ENCODE results near the gene INS.

Gene INS

DNA sequence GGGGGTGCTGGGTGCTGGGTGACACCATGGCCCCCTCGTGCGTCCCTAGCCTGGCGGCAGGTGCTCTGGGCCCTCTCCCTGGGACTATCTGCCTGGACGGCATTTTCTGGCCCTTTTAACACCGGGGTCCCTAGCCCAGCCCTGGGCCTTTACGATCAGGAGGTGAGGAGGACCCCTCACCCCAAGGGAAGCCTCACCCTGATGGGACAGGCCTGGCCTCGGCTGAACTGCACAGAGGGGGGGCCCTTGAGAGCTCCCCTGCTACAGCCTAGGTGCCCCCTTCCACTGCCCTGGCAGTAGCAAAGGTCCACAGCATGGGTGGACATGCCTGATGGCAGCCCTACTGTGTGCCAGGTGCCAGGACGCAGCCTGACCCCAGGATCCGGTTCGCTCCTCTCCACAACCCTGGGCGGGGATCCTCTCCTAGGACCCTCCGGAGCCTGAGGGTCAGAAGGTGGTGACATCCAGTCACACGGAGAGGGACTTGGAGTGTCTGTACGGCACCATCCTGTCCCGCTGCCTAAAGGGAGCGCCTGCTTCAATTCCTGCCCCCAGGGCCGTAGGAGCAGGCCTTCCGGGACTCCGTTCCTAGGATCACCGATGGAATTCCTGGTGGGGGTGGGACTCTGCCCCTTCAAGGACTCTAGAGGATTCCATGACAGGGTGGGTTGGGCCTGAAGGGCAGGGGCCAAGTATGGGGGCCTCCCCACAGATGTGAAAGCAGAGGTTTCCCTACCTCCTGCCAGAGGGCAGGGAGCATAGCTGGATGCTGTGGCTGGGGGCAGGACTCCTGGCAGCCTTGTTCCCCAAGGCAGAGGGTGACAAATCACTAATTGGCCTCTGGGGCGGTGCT lies 43.6 kb upstream of the INS start:
- Histone ChIP-seq H3K4me1 (ENCODE audit: control insufficient read depth, low read length) (peaks cover 10% of the 10 kb centered on the region), H3K9me3 (ENCODE audit: control insufficient read depth, insufficient read depth, low read length) (no peaks in the 10 kb centered on the region), H3K27ac (ENCODE audit: low read depth, low read length) (no peak overlapping the region), H3K4me2 (ENCODE audit: low read length) (no peak overlapping the region), H3K9me2 (replicated peaks; ENCODE audit: control insufficient read depth, low read length) (no peaks in the 10 kb centered on the region), H3K36me3 (ENCODE audit: control insufficient read depth, low read length) (no peaks in the 10 kb centered on the region), H3K4me3 (ENCODE audit: low read length) (no peak overlapping the region), H3K27me3 (ENCODE audit: control insufficient read depth, low read length) (no peaks in the 10 kb centered on the region), H3F3A (ENCODE audit: control insufficient read depth, insufficient read depth) (no peaks in the 10 kb centered on the region), H3K79me2 (ENCODE audit: control insufficient read depth, low read length) (no peaks in the 10 kb centered on the region), H4K20me1 (ENCODE audit: control insufficient read depth, insufficient read depth, low read depth, low read length) (no peaks in the 10 kb centered on the region)
- TF ChIP-seq, protein P1, sequence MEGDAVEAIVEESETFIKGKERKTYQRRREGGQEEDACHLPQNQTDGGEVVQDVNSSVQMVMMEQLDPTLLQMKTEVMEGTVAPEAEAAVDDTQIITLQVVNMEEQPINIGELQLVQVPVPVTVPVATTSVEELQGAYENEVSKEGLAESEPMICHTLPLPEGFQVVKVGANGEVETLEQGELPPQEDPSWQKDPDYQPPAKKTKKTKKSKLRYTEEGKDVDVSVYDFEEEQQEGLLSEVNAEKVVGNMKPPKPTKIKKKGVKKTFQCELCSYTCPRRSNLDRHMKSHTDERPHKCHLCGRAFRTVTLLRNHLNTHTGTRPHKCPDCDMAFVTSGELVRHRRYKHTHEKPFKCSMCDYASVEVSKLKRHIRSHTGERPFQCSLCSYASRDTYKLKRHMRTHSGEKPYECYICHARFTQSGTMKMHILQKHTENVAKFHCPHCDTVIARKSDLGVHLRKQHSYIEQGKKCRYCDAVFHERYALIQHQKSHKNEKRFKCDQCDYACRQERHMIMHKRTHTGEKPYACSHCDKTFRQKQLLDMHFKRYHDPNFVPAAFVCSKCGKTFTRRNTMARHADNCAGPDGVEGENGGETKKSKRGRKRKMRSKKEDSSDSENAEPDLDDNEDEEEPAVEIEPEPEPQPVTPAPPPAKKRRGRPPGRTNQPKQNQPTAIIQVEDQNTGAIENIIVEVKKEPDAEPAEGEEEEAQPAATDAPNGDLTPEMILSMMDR (IDR thresholded peaks at IDR 0.05; ENCODE audit: low read depth, low read length, poor library complexity, severe bottlenecking), result no peak
- no peak for TF ChIP-seq EZH2phosphoT487 (IDR thresholded peaks at IDR 0.05; ENCODE audit: borderline replicate concordance, low read length)

DNA sequence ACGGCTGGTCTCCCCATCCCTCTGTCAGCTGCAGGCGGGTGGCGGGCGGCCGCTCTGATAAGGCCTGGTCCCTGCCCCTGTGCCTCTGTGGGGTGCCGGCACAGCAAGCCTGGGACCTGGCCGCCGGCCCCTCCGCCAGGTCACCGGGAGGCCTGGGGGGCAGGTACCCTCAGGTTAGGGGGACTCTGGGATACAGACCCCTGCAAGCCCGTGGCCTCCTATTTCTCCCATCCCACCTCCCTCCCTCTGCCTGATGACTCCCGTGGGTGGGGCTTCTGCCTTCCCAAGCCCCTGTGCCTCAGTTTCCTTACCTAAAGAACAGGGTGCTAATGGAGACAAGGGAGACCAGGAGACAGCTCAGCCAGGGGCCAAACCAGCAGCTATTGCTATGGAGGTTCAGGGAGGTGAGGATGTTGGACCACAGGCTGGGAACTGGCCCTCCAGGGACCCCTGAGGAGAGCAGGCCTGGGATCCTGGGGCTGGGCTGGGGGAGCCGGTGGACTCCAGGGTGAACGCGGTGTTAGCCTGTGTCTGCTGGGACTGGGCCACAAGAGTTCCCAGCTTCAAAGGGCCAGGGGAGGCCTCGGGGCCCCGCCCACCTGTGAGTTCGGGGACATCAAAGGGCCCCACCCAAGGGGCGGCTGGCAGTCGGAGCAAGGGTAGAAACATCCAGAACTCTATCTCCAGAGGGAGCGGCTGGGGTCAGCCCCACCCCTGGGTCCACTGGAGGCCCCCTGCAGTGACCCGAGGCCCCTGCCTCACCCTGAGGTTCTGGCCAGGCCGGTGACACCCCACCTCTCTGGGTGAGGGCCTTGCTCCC lies 42.6 kb upstream of the INS start:
- H3K4me2 ChIP-seq (ENCODE audit: low read length), result no peak overlapping the region
- no peaks in the 10 kb centered on the region for H4K20me1 ChIP-seq (ENCODE audit: control insufficient read depth, insufficient read depth, low read depth, low read length)
- H3K4me1 ChIP-seq (ENCODE audit: control insufficient read depth, low read length), result peaks cover 10% of the 10 kb centered on the region
- H3F3A ChIP-seq (ENCODE audit: control insufficient read depth, insufficient read depth), result no peaks in the 10 kb centered on the region
- no peaks in the 10 kb centered on the region for H3K27me3 ChIP-seq (ENCODE audit: control insufficient read depth, low read length)
- H3K36me3 ChIP-seq (ENCODE audit: control insufficient read depth, low read length), result no peaks in the 10 kb centered on the region
- H3K4me3 ChIP-seq (ENCODE audit: low read length), result no peak overlapping the region
- no peaks in the 10 kb centered on the region for H3K79me2 ChIP-seq (ENCODE audit: control insufficient read depth, low read length)
- TF ChIP-seq, protein P1 (IDR thresholded peaks at IDR 0.05; ENCODE audit: low read depth, low read length, poor library complexity, severe bottlenecking), result no peak
- TF ChIP-seq EZH2phosphoT487 (IDR thresholded peaks at IDR 0.05; ENCODE audit: borderline replicate concordance, low read length), result no peak
- H3K27ac ChIP-seq (ENCODE audit: low read depth, low read length), result no peak overlapping the region
- no peaks in the 10 kb centered on the region for H3K9me2 ChIP-seq (replicated peaks; ENCODE audit: control insufficient read depth, low read length)
- no peaks in the 10 kb centered on the region for H3K9me3 ChIP-seq (ENCODE audit: control insufficient read depth, insufficient read depth, low read length)

DNA sequence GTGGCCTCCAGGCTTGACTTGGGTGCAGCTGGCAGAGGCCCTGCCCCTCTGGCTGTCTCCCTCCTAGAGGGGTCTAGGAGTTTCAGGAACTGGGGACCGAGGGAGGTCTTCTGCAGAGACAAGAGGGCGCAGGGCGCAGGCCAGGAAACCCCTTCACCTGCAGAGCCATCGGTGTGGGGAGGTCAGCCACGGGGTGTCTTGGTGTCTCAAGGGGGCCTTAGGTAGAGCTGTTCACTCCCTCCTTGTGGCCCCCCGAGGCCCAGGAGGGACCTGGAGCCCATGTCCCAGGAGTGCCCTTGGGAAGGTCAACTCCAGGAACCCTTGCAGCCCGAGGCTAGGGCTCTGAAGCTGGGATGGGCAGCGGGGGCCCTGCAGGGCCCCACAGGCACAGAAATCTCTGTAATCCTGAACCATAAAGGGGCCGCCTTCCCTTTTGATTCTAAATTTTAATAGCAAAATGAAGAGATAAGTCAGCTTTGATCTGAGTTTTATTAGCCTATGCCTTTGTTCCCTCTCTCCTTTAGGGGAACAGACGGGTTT lies 42.0 kb upstream of the INS start:
- no peaks in the 10 kb centered on the region for H3K27me3 ChIP-seq (ENCODE audit: control insufficient read depth, low read length)
- no peaks in the 10 kb centered on the region for H3F3A ChIP-seq (ENCODE audit: control insufficient read depth, insufficient read depth)
- no peaks in the 10 kb centered on the region for H3K9me3 ChIP-seq (ENCODE audit: control insufficient read depth, insufficient read depth, low read length)
- H3K9me2 ChIP-seq (replicated peaks; ENCODE audit: control insufficient read depth, low read length), result no peaks in the 10 kb centered on the region
- no peaks in the 10 kb centered on the region for H4K20me1 ChIP-seq (ENCODE audit: control insufficient read depth, insufficient read depth, low read depth, low read length)
- no peak overlapping the region for H3K4me3 ChIP-seq (ENCODE audit: low read length)
- no peaks in the 10 kb centered on the region for H3K36me3 ChIP-seq (ENCODE audit: control insufficient read depth, low read length)
- no peaks in the 10 kb centered on the region for H3K79me2 ChIP-seq (ENCODE audit: control insufficient read depth, low read length)
- peaks cover 10% of the 10 kb centered on the region for H3K4me1 ChIP-seq (ENCODE audit: control insufficient read depth, low read length)
- H3K27ac ChIP-seq (ENCODE audit: low read depth, low read length), result no peak overlapping the region
- TF ChIP-seq EZH2phosphoT487 (IDR thresholded peaks at IDR 0.05; ENCODE audit: borderline replicate concordance, low read length), result no peak
- TF ChIP-seq, protein P1 (IDR thresholded peaks at IDR 0.05; ENCODE audit: low read depth, low read length, poor library complexity, severe bottlenecking), result no peak
- no peak overlapping the region for H3K4me2 ChIP-seq (ENCODE audit: low read length)
